GM12801 (cell line): ENCODE measurements around the gene NRP2.

Source experiments
- CTCF ChIP-seq: IDR thresholded peaks from one replicate; pipeline ENCODE4 v1.5.1; 2011; ENCODE audit warnings: control low read depth; ENCODE audit not compliant: insufficient read length; ENCODE audit errors: extremely low read depth

NRP2 gene

GRCh38 chr2:205787761-205788160 lies 105.5 kb downstream of the NRP2 start:
- TF ChIP-seq CTCF, result no peak

- TF ChIP-seq CTCF, result no peak
Measured at GRCh38 chr2:205789906-205790305, 107.6 kb downstream of the NRP2 start.

- no peak for TF ChIP-seq CTCF
Measured at GRCh38 chr2:205792908-205793307, 110.6 kb downstream of the NRP2 start.

- no peak for TF ChIP-seq CTCF
Measured at GRCh38 chr2:205796805-205797313, 114.6 kb downstream of the NRP2 start.

- no peak for TF ChIP-seq CTCF
Measured at GRCh38 chr2:205797866-205798265, 115.6 kb downstream of the NRP2 start.

GRCh38 chr2:205800224-205800623 lies 117.9 kb downstream of the NRP2 start:
- TF ChIP-seq CTCF, result no peak

- TF ChIP-seq CTCF, result no peak
Measured at GRCh38 chr2:205800773-205801172, 118.5 kb downstream of the NRP2 start.

GRCh38 chr2:205802065-205802464 lies 119.8 kb downstream of the NRP2 start:
- TF ChIP-seq CTCF, result no peak
